Measurements from ENCODE around the gene ZFPM1. TPM values are rescaled to one million over a fixed set of nuclear protein-coding genes. Genes with fewer than 3 reads are reported as not detected.

ZFPM1 gene
- total RNA-seq, 6 experiments from 2014 or later, result 4.5 to 6.4 (median 5.1) TPM

DNA sequence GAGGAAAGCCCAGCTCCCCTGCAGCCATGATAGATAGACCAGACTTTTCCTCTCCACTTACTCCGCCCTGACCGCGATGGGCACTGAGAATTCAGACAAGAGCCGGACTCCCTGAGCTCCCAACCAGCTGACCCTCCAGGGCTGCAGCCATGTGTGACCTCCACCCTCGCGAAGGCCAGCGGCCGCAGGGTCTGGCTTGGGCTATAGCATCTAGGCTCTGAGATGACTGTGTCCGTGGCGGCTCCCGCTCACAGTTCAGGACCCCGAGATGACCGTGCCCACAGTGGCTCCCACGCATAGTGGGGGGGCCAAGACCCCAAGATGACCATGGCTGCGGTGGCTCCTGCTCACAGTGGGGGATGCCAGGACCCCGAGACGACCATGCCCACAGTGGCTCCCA lies 18.0 kb downstream of the ZFPM1 start:
- Mint-ChIP-seq H3K27me3 (ENCODE audit: insufficient read depth) (peaks cover 5% of the 10 kb centered on the region), H3K4me3 (no peak overlapping the region), H3K36me3 (ENCODE audit: low read depth) (no peaks in the 10 kb centered on the region), H3K27ac (no peak overlapping the region), H3K4me1 (ENCODE audit: low read depth) (no peaks in the 10 kb centered on the region), H3K9me3 (no peaks in the 10 kb centered on the region)
- DNase-seq, result no peak
- TF ChIP-seq, protein P1, sequence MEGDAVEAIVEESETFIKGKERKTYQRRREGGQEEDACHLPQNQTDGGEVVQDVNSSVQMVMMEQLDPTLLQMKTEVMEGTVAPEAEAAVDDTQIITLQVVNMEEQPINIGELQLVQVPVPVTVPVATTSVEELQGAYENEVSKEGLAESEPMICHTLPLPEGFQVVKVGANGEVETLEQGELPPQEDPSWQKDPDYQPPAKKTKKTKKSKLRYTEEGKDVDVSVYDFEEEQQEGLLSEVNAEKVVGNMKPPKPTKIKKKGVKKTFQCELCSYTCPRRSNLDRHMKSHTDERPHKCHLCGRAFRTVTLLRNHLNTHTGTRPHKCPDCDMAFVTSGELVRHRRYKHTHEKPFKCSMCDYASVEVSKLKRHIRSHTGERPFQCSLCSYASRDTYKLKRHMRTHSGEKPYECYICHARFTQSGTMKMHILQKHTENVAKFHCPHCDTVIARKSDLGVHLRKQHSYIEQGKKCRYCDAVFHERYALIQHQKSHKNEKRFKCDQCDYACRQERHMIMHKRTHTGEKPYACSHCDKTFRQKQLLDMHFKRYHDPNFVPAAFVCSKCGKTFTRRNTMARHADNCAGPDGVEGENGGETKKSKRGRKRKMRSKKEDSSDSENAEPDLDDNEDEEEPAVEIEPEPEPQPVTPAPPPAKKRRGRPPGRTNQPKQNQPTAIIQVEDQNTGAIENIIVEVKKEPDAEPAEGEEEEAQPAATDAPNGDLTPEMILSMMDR (IDR thresholded peaks at IDR 0.05), result no peak

- Mint-ChIP-seq H3K36me3 (ENCODE audit: low read depth) (no peaks in the 10 kb centered on the region), H3K9me3 (no peaks in the 10 kb centered on the region), H3K4me1 (ENCODE audit: low read depth) (no peaks in the 10 kb centered on the region), H3K4me3 (no peak overlapping the region), H3K27ac (no peak overlapping the region), H3K27me3 (ENCODE audit: insufficient read depth) (peaks cover 5% of the 10 kb centered on the region)
- DNase-seq, result no peak
- TF ChIP-seq, protein P1 (IDR thresholded peaks at IDR 0.05), result no peak
Measured at GRCh38 chr16:88471575-88471974, 18.5 kb downstream of the ZFPM1 start.

- TF ChIP-seq, protein P1 (IDR thresholded peaks at IDR 0.05), result no peak
- Mint-ChIP-seq H3K4me1 (ENCODE audit: low read depth) (no peaks in the 10 kb centered on the region), H3K36me3 (ENCODE audit: low read depth) (no peaks in the 10 kb centered on the region), H3K9me3 (no peaks in the 10 kb centered on the region), H3K4me3 (no peak overlapping the region), H3K27me3 (ENCODE audit: insufficient read depth) (peaks cover 3% of the 10 kb centered on the region; the same call in 1 of the 2 replicates), H3K27ac (no peak overlapping the region)
- no peak for DNase-seq
Measured at GRCh38 chr16:88472069-88472468, 19.0 kb downstream of the ZFPM1 start.

GRCh38 chr16:88472637-88473205 lies 19.6 kb downstream of the ZFPM1 start:
- H3K4me1 Mint-ChIP-seq (ENCODE audit: low read depth), result no peaks in the 10 kb centered on the region
- TF ChIP-seq, protein P1 (IDR thresholded peaks at IDR 0.05), result no peak
- peaks cover 3% of the 10 kb centered on the region; the same call in 1 of the 2 replicates for H3K27me3 Mint-ChIP-seq (ENCODE audit: insufficient read depth)
- H3K36me3 Mint-ChIP-seq (ENCODE audit: low read depth), result no peaks in the 10 kb centered on the region
- no peak overlapping the region for H3K4me3 Mint-ChIP-seq
- H3K27ac Mint-ChIP-seq, result no peak overlapping the region
- H3K9me3 Mint-ChIP-seq, result no peaks in the 10 kb centered on the region
- DNase-seq, result no peak

DNA sequence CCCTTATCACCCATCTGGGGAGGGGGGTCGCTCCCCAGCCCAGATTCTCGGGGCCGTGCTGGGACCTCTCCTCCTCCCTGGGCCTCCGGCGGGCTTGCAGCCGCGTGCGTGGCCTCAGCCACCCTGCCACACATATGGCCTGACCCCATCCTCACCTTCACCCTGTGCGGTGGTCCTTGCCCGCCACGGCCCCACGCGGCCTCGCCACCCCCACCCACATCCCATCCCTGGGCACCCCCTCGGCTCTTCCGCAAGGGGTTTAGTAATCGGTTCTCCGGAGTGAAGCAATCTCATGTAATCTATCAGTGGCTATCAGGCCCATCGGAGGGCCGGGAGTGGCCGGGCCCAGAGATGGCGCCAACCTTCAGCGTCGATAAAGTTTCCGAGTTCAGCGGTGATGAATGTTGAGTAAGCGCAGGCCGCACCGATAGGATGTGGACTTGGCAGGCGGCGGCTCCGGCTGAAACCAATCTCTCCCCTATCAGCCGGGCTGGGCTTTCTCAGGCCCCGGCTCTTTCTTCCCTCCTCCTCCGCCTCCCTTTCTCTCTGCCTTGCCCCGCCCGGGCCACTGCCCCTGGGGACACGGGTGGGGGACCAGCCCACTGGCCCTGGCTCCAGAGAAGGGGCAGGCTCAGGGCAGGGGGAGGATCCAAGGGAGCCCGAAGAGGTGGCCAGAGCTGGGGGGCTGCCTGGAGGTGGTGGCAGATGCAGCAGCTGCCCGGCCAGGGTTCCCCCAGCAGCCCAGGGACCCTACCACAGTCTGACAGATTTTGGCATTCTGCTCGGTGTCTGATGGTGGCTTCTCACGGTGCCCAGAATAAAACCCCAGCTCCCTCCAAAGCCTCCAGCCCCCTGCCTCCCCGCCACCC lies 20.8 kb downstream of the ZFPM1 start:
- H3K36me3 Mint-ChIP-seq (ENCODE audit: low read depth), result no peaks in the 10 kb centered on the region
- no peak overlapping the region for H3K27ac Mint-ChIP-seq
- peaks cover 3% of the 10 kb centered on the region; the same call in 1 of the 2 replicates for H3K27me3 Mint-ChIP-seq (ENCODE audit: insufficient read depth)
- TF ChIP-seq, protein P1 (IDR thresholded peaks at IDR 0.05), result no peak
- H3K9me3 Mint-ChIP-seq, result no peaks in the 10 kb centered on the region
- no peak overlapping the region for H3K4me3 Mint-ChIP-seq
- DNase-seq, result no peak
- no peaks in the 10 kb centered on the region for H3K4me1 Mint-ChIP-seq (ENCODE audit: low read depth)
